Panc1 (cell line): ENCODE data around the gene ADGRE3.

Experiments
- POLR2AphosphoS5 ChIP-seq: IDR thresholded peaks from 2 replicates; pipeline ENCODE4 v1.6.1; 2012; ENCODE audit warnings: mild to moderate bottlenecking, low read depth, low read length, moderate library complexity
- SIN3A ChIP-seq: IDR thresholded peaks from 2 replicates; pipeline ENCODE4 v1.6.1; 2012; ENCODE audit warnings: low read depth, mild to moderate bottlenecking, low read length, moderate library complexity, borderline replicate concordance; ENCODE audit not compliant: insufficient read depth
- TCF7L2 ChIP-seq: IDR thresholded peaks from 2 replicates; pipeline ENCODE4 v1.6.1; 2011; ENCODE audit warnings: mild to moderate bottlenecking, low read depth, low read length, inconsistent platforms
- TF ChIP-seq, protein P1 (sequence below): fragments of 450-650 bp; IDR thresholded peaks from 2 replicates; pipeline ENCODE4 v1.5.1; 2017; ENCODE audit warnings: mild to moderate bottlenecking
- TF ChIP-seq, protein P2 (sequence below), 2 experiments: IDR thresholded peaks; 2 replicates each; pipeline ENCODE4 v1.6.1; 2011 to 2012; ENCODE audit warnings: low read depth in 2 of 2, control low read depth in 1 of 2, low read length in 1 of 2, mild to moderate bottlenecking in 1 of 2, moderate library complexity in 1 of 2; ENCODE audit not compliant: insufficient read depth in 1 of 2

GRCh38 chr19:14655726-14656125, 18.9 kb downstream of the ADGRE3 start:
- TF ChIP-seq, protein P1, sequence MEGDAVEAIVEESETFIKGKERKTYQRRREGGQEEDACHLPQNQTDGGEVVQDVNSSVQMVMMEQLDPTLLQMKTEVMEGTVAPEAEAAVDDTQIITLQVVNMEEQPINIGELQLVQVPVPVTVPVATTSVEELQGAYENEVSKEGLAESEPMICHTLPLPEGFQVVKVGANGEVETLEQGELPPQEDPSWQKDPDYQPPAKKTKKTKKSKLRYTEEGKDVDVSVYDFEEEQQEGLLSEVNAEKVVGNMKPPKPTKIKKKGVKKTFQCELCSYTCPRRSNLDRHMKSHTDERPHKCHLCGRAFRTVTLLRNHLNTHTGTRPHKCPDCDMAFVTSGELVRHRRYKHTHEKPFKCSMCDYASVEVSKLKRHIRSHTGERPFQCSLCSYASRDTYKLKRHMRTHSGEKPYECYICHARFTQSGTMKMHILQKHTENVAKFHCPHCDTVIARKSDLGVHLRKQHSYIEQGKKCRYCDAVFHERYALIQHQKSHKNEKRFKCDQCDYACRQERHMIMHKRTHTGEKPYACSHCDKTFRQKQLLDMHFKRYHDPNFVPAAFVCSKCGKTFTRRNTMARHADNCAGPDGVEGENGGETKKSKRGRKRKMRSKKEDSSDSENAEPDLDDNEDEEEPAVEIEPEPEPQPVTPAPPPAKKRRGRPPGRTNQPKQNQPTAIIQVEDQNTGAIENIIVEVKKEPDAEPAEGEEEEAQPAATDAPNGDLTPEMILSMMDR = no peak
- TF ChIP-seq, protein P2, sequence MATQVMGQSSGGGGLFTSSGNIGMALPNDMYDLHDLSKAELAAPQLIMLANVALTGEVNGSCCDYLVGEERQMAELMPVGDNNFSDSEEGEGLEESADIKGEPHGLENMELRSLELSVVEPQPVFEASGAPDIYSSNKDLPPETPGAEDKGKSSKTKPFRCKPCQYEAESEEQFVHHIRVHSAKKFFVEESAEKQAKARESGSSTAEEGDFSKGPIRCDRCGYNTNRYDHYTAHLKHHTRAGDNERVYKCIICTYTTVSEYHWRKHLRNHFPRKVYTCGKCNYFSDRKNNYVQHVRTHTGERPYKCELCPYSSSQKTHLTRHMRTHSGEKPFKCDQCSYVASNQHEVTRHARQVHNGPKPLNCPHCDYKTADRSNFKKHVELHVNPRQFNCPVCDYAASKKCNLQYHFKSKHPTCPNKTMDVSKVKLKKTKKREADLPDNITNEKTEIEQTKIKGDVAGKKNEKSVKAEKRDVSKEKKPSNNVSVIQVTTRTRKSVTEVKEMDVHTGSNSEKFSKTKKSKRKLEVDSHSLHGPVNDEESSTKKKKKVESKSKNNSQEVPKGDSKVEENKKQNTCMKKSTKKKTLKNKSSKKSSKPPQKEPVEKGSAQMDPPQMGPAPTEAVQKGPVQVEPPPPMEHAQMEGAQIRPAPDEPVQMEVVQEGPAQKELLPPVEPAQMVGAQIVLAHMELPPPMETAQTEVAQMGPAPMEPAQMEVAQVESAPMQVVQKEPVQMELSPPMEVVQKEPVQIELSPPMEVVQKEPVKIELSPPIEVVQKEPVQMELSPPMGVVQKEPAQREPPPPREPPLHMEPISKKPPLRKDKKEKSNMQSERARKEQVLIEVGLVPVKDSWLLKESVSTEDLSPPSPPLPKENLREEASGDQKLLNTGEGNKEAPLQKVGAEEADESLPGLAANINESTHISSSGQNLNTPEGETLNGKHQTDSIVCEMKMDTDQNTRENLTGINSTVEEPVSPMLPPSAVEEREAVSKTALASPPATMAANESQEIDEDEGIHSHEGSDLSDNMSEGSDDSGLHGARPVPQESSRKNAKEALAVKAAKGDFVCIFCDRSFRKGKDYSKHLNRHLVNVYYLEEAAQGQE (IDR thresholded peaks at IDR 0.05; ENCODE audit: insufficient read depth in 1 of 2, low read depth in 2 of 2, low read length in 1 of 2) = no peak
- no peak for TF ChIP-seq SIN3A
- TF ChIP-seq POLR2AphosphoS5 = no peak
- TF ChIP-seq TCF7L2 = no peak
